OCI-LY1 (cell line): Measurements from ENCODE around the gene ASS1.

Experiments used
- EZH2 ChIP-seq: fragments of 200-600 bp; sonication (generic), shearing (Covaris generic); IDR thresholded peaks from 2 replicates; pipeline ENCODE4 v1.8.0; 2017; ENCODE audit warnings: borderline replicate concordance, mixed run types, mild to moderate bottlenecking, antibody characterized with exemption, low read length, moderate library complexity, mixed read lengths
- TF ChIP-seq, protein P1 (sequence below): fragments of 200-600 bp; sonication (generic), shearing (Covaris generic); IDR thresholded peaks from 2 replicates; pipeline ENCODE4 v1.5.1; 2017; ENCODE audit warnings: mild to moderate bottlenecking, antibody characterized with exemption, low read length, moderate library complexity, mixed read lengths

DNA sequence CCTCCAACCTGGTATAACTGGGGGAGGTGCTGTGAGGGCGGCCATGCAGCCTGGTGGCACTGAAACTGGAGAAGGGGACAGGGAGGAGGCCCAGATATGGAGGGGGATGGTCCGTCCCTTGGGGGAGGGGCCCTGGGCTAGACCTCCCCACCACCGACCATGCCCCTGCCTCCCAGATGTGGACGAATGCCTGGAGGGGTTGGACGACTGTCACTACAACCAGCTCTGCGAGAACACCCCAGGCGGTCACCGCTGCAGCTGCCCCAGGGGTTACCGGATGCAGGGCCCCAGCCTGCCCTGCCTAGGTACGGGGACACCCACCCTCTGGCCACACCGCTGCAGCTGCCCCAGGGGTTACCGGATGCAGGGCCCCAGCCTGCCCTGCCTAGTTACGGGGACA lies 15.4 kb upstream of the ASS1 start:
- TF ChIP-seq, protein P1, sequence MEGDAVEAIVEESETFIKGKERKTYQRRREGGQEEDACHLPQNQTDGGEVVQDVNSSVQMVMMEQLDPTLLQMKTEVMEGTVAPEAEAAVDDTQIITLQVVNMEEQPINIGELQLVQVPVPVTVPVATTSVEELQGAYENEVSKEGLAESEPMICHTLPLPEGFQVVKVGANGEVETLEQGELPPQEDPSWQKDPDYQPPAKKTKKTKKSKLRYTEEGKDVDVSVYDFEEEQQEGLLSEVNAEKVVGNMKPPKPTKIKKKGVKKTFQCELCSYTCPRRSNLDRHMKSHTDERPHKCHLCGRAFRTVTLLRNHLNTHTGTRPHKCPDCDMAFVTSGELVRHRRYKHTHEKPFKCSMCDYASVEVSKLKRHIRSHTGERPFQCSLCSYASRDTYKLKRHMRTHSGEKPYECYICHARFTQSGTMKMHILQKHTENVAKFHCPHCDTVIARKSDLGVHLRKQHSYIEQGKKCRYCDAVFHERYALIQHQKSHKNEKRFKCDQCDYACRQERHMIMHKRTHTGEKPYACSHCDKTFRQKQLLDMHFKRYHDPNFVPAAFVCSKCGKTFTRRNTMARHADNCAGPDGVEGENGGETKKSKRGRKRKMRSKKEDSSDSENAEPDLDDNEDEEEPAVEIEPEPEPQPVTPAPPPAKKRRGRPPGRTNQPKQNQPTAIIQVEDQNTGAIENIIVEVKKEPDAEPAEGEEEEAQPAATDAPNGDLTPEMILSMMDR: no peak
- no peak for TF ChIP-seq EZH2
